Caki2 (cell line): ENCODE measurements around the gene KCNE5. TPM values are rescaled to one million over a fixed set of nuclear protein-coding genes. Genes with fewer than 3 reads are reported as not detected.
"Not testable (repeated sequence)": the region's sequence is repeated elsewhere in the genome, so short reads cannot be mapped to it uniquely, and the experiment has no call there.

Experiments used
- DNase-seq: peaks from one replicate; pipeline ENCODE4 v3.0.0-alpha.2; 2015; ENCODE audit warnings: low read depth
- in situ Hi-C: cut with HindIII; loops from 2 replicates; pipeline ENCODE4 v1.10.0; 2016; ENCODE audit warnings: low sequenced_read_pairs, low pct_unique_long_range_greater_than_20kb, mixed read lengths
- total RNA-seq: library from RNA; depleted of rRNA; stranded (reverse); fragments of >200 nt; shearing (Covaris generic); gene quantifications from 2 replicates; pipeline ENCODE4 v1.2.3, GENCODE V29; 2014; ENCODE audit warnings: low replicate concordance; rRNA removed

The KCNE5 gene
- total RNA-seq, 1 experiment from 2014 or later, result not detected

GRCh38 chrX:109626637-109627036 is 1.7 kb upstream of the KCNE5 start:
- no peak for DNase-seq
- in situ Hi-C loops, result no loop called here

GRCh38 chrX:109623997-109624396 is 975 bp downstream of the KCNE5 start:
- in situ Hi-C loops, result no loop called here

GRCh38 chrX:109622270-109622669 is 2.7 kb downstream of the KCNE5 start:
- in situ Hi-C loops, result no loop called here
- no peak for DNase-seq

More at GRCh38 chrX:109623997-109624396, 975 bp downstream of the KCNE5 start:
- DNase-seq, result no peak

GRCh38 chrX:109619771-109620170 is 5.2 kb downstream of the KCNE5 start:
- DNase-seq, result no peak
- in situ Hi-C loops, result no loop called here

GRCh38 chrX:109614951-109615350 is 10.0 kb downstream of the KCNE5 start:
- in situ Hi-C loops, result no loop called here
- DNase-seq, result no peak

- in situ Hi-C loops, result no loop called here
- no peak for DNase-seq
These were observed 23.5 kb downstream of the KCNE5 start for GRCh38 chrX:109601486-109601885.

GRCh38 chrX:109600237-109600651 is 24.7 kb downstream of the KCNE5 start:
- DNase-seq, result no peak
- in situ Hi-C loops, result no loop called here

- in situ Hi-C loops, result no loop called here
These were observed 29.0 kb downstream of the KCNE5 start for GRCh38 chrX:109596015-109596414.

GRCh38 chrX:109590176-109590575 is 34.8 kb downstream of the KCNE5 start:
- in situ Hi-C loops, result no loop called here
- no peak for DNase-seq

More at GRCh38 chrX:109596015-109596414, 29.0 kb downstream of the KCNE5 start:
- DNase-seq, result no peak

GRCh38 chrX:109585488-109585887 is 39.5 kb downstream of the KCNE5 start:
- DNase-seq, result no peak
- in situ Hi-C loops, result no loop called here

GRCh38 chrX:109578916-109579315 is 46.1 kb downstream of the KCNE5 start:
- in situ Hi-C loops, result no loop called here
- no peak for DNase-seq

GRCh38 chrX:109577055-109577454 is 47.9 kb downstream of the KCNE5 start:
- no peak for DNase-seq
- in situ Hi-C loops, result no loop called here

GRCh38 chrX:109576083-109576482 is 48.9 kb downstream of the KCNE5 start:
- DNase-seq, in situ Hi-C loops: not testable (repeated sequence)

Other genes with a start within 250 kb of the KCNE5 start
- not detected in 2 replicates for gene GUCY2F, start 143.1 kb downstream of the KCNE5 start, total RNA-seq
- gene NXT2, start 88.3 kb downstream of the KCNE5 start, total RNA-seq, result 11.2 and 17.9 TPM in 2 replicates
- 32.4 and 56.8 TPM in 2 replicates for gene ACSL4, start 108.1 kb upstream of the KCNE5 start, total RNA-seq